ENCODE measurements around the gene NUDT19.

GRCh38 chr19:32743447-32743846 lies 51.8 kb downstream of the NUDT19 start:
- TF ChIP-seq, protein P1, sequence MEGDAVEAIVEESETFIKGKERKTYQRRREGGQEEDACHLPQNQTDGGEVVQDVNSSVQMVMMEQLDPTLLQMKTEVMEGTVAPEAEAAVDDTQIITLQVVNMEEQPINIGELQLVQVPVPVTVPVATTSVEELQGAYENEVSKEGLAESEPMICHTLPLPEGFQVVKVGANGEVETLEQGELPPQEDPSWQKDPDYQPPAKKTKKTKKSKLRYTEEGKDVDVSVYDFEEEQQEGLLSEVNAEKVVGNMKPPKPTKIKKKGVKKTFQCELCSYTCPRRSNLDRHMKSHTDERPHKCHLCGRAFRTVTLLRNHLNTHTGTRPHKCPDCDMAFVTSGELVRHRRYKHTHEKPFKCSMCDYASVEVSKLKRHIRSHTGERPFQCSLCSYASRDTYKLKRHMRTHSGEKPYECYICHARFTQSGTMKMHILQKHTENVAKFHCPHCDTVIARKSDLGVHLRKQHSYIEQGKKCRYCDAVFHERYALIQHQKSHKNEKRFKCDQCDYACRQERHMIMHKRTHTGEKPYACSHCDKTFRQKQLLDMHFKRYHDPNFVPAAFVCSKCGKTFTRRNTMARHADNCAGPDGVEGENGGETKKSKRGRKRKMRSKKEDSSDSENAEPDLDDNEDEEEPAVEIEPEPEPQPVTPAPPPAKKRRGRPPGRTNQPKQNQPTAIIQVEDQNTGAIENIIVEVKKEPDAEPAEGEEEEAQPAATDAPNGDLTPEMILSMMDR (conservative IDR thresholded peaks at IDR 0.05; ENCODE audit: low read depth in 2 of 2): no peak
- TF ChIP-seq EZH2phosphoT487 (IDR thresholded peaks at IDR 0.05; ENCODE audit: unreplicated experiment): no peak
- no peak for TF ChIP-seq EZH2 (IDR thresholded peaks at IDR 0.05; ENCODE audit: low read depth, unreplicated experiment)
- TF ChIP-seq CREB1 (CRISPR knock-in tag; IDR thresholded peaks at IDR 0.05; ENCODE audit: low read depth): no peak
- no peak for TF ChIP-seq POLR2AphosphoS5 (IDR thresholded peaks at IDR 0.05; ENCODE audit: low read depth)
- TF ChIP-seq JUNB (IDR thresholded peaks at IDR 0.05; ENCODE audit: unreplicated experiment): no peak
- no peak for TF ChIP-seq REST (IDR thresholded peaks at IDR 0.05; ENCODE audit: unreplicated experiment)

Measured in GM23338 (cell line).